ENCODE data around the gene GALNT12.

GALNT12 gene

GRCh38 chr9:98805506-98806272 is 1.8 kb upstream of the GALNT12 start:
- DNase-seq = no peak

GRCh38 chr9:98806394-98807035 is 955 bp upstream of the GALNT12 start:
- no peak for DNase-seq

GRCh38 chr9:98807814-98808195 is 335 bp downstream of the GALNT12 start:
- peak; percentile 48 for DNase-seq

- no peak for DNase-seq
Measured at GRCh38 chr9:98808411-98808815, 943 bp downstream of the GALNT12 start.

GRCh38 chr9:98808875-98809274 is 1.4 kb downstream of the GALNT12 start:
- DNase-seq = no peak

- no peak for DNase-seq
Measured at GRCh38 chr9:98809311-98810101, 2.0 kb downstream of the GALNT12 start.

GRCh38 chr9:98810102-98810842 is 2.8 kb downstream of the GALNT12 start:
- DNase-seq = no peak

GRCh38 chr9:98811051-98811650 is 3.7 kb downstream of the GALNT12 start:
- DNase-seq = no peak

- DNase-seq = no peak
Measured at GRCh38 chr9:98815391-98815951, 8.0 kb downstream of the GALNT12 start.

GRCh38 chr9:98818764-98819163 is 11.3 kb downstream of the GALNT12 start:
- DNase-seq = no peak

- no peak for DNase-seq
Measured at GRCh38 chr9:98819231-98819630, 11.8 kb downstream of the GALNT12 start.

- no peak for DNase-seq
Measured at GRCh38 chr9:98821831-98822230, 14.4 kb downstream of the GALNT12 start.

GRCh38 chr9:98822661-98823060 is 15.2 kb downstream of the GALNT12 start:
- no peak for DNase-seq

- DNase-seq = no peak
Measured at GRCh38 chr9:98823666-98824334, 16.3 kb downstream of the GALNT12 start.

- no peak for DNase-seq
Measured at GRCh38 chr9:98825414-98825813, 17.9 kb downstream of the GALNT12 start.

- no peak for DNase-seq
Measured at GRCh38 chr9:98826716-98827115, 19.2 kb downstream of the GALNT12 start.

GRCh38 chr9:98829766-98830165 is 22.3 kb downstream of the GALNT12 start:
- no peak for DNase-seq

- DNase-seq = no peak
Measured at GRCh38 chr9:98830554-98830953, 23.1 kb downstream of the GALNT12 start.

GRCh38 chr9:98831696-98832095 is 24.2 kb downstream of the GALNT12 start:
- no peak for DNase-seq

GRCh38 chr9:98832768-98833089 is 25.3 kb downstream of the GALNT12 start:
- DNase-seq = no peak

GRCh38 chr9:98833090-98833956 is 25.9 kb downstream of the GALNT12 start:
- DNase-seq = no peak

All from CD4-positive, alpha-beta T cell treated with Interleukin-6 for 4 hours (primary cell).